ENCODE data around the gene UTP14A. TPM values are rescaled to one million over a fixed set of nuclear protein-coding genes. Genes with fewer than 3 reads are reported as not detected.
A peak's percentile ranks its signal among the peaks of the same experiment; 100 is the strongest.

UTP14A gene
- total and polyA plus RNA-seq, 2 donors (not counting 3 experiments of a cell fraction or from before 2014, with no cell fraction given): 6.5 to 27.7 TPM

- peaks cover 2 to 3% of the 10 kb centered on the region in 2 experiments for H3K36me3 ChIP-seq (ENCODE audit: control insufficient read depth in 2 of 2, extremely low read depth in 1 of 2, insufficient read depth in 2 of 2, low read length in 2 of 2)
- dilution Hi-C loops (cut with MboI; ENCODE audit: extremely low pct_ligation_motif_present, low sequenced_read_pairs) (no loop called here), intact Hi-C loops (cut with micrococcal nuclease) (loop anchor here (5.0 kb wide), 1 partner anchor 326 kb away; no protein-coding TSS in a partner anchor)
- ChIA-PET POLR2A (interaction anchor here (0.6 kb wide), 1 partner anchor 11 kb away, joined by 7 read pairs; no protein-coding TSS in a partner anchor), CTCF (interaction anchor here (1.1 kb wide), 1 partner anchor 8 kb away, joined by 3 read pairs; no protein-coding TSS in a partner anchor)
- H3K27ac ChIP-seq (ENCODE audit: insufficient read depth, low read depth, low read length): no peak overlapping the region
- no peak overlapping the region for H3K4me3 ChIP-seq (replicated peaks in 1 of 3; ENCODE audit: insufficient read depth in 1 of 3, low read depth in 1 of 3, low read length in 3 of 3)
- FAIRE-seq (no peak), DNase-seq (ENCODE audit: low read depth, low spot score) (no peak)
- H3K4me2 ChIP-seq (ENCODE audit: insufficient read depth, low read length): no peak overlapping the region
- H3K9me3 ChIP-seq (replicated peaks; ENCODE audit: control insufficient read depth, insufficient read depth, low read length): no peaks in the 10 kb centered on the region
- no peak overlapping the region for H2AFZ ChIP-seq (ENCODE audit: low read depth, low read length)
- H3K79me2 ChIP-seq (ENCODE audit: control insufficient read depth, insufficient read depth, low read length): no peaks in the 10 kb centered on the region
- H3K9me1 ChIP-seq (replicated peaks; ENCODE audit: control insufficient read depth, extremely low read depth, insufficient read depth, low read length): no peaks in the 10 kb centered on the region
- peaks cover 9 to 14% of the 10 kb centered on the region in 2 experiments for H3K27me3 ChIP-seq (ENCODE audit: control insufficient read depth in 2 of 2, insufficient read depth in 2 of 2, low read length in 2 of 2)
- H4K20me1 ChIP-seq (replicated peaks; ENCODE audit: control insufficient read depth, extremely low read depth, insufficient read depth, low read length): no peaks in the 10 kb centered on the region
- TF ChIP-seq JUN (IDR thresholded peaks at IDR 0.05; ENCODE audit: borderline replicate concordance, insufficient read depth, insufficient read length, low read depth): no peak
- peak; percentile 18 for TF ChIP-seq EZH2 (IDR thresholded peaks at IDR 0.05; ENCODE audit: borderline replicate concordance, low read depth, low read length, severe bottlenecking)
- no peak overlapping the region for H3K9ac ChIP-seq (replicated peaks; ENCODE audit: extremely low read depth, insufficient read depth, low read length)
- BruUV-seq (replicated peaks): no TSS peak
- peaks cover 6% of the 10 kb centered on the region for H3K4me1 ChIP-seq (ENCODE audit: control insufficient read depth, extremely low read depth, insufficient read depth, low read length)
These were observed 27.7 kb downstream of the UTP14A start for GRCh38 chrX:129933700-129934099.

GRCh38 chrX:129934461-129934860 lies 28.5 kb downstream of the UTP14A start:
- H3K9ac ChIP-seq (replicated peaks; ENCODE audit: extremely low read depth, insufficient read depth, low read length): no peak overlapping the region
- CTCF ChIA-PET: interaction anchor here (0.8 to 1.1 kb wide), 2 partner anchors 9 to 126 kb away, joined by 3 read pairs; no protein-coding TSS in a partner anchor
- intact Hi-C loops (cut with micrococcal nuclease) (loop anchor here (5.0 kb wide), 1 partner anchor 327 kb away; no protein-coding TSS in a partner anchor), dilution Hi-C loops (cut with MboI; ENCODE audit: extremely low pct_ligation_motif_present, low sequenced_read_pairs) (no loop called here)
- no peak for TF ChIP-seq GATA2 (IDR thresholded peaks at IDR 0.05; ENCODE audit: insufficient read depth, insufficient read length, low read depth, low read length)
- TF ChIP-seq CTCF (IDR thresholded peaks at IDR 0.05; ENCODE audit: extremely low read depth in 1 of 2, insufficient read depth in 1 of 2, low read depth in 1 of 2, low read length in 2 of 2): no peak
- TF ChIP-seq JUN (IDR thresholded peaks at IDR 0.05; ENCODE audit: borderline replicate concordance, insufficient read depth, insufficient read length, low read depth): no peak
- no peak for TF ChIP-seq POLR2A (IDR thresholded peaks at IDR 0.05; ENCODE audit: low read depth, low read length)
- TF ChIP-seq MYC (IDR thresholded peaks at IDR 0.05; ENCODE audit: low read depth, low read length): no peak
- TF ChIP-seq FOS (IDR thresholded peaks at IDR 0.05; ENCODE audit: borderline replicate concordance, insufficient read depth, low read length): no peak
- TF ChIP-seq MAX (IDR thresholded peaks at IDR 0.05; ENCODE audit: insufficient read depth, insufficient read length): no peak
- no peak for TF ChIP-seq EZH2 (IDR thresholded peaks at IDR 0.05; ENCODE audit: borderline replicate concordance, low read depth, low read length, severe bottlenecking)
- no peak for TF ChIP-seq POLR2AphosphoS5 (IDR thresholded peaks at IDR 0.05; ENCODE audit: insufficient read depth, low read depth, low read length)
- H3K4me2 ChIP-seq (ENCODE audit: insufficient read depth, low read length): no peak overlapping the region
- POLR2A ChIA-PET: no interaction called here
- no peak overlapping the region for H3K4me3 ChIP-seq (replicated peaks in 1 of 3; ENCODE audit: insufficient read depth in 1 of 3, low read depth in 1 of 3, low read length in 3 of 3)
- H3K9me3 ChIP-seq (replicated peaks; ENCODE audit: control insufficient read depth, insufficient read depth, low read length): no peaks in the 10 kb centered on the region
- peaks cover 0 to under 1% of the 10 kb centered on the region in 2 experiments for H3K36me3 ChIP-seq (ENCODE audit: control insufficient read depth in 2 of 2, extremely low read depth in 1 of 2, insufficient read depth in 2 of 2, low read length in 2 of 2)
- DNase-seq (ENCODE audit: low read depth, low spot score): no peak
- H3K27me3 ChIP-seq (ENCODE audit: control insufficient read depth in 2 of 2, insufficient read depth in 2 of 2, low read length in 2 of 2): peaks cover 10 to 14% of the 10 kb centered on the region in 2 experiments
- no TSS peak for BruUV-seq (replicated peaks)
- H3K27ac ChIP-seq (ENCODE audit: insufficient read depth, low read depth, low read length): no peak overlapping the region
- H3K4me1 ChIP-seq (ENCODE audit: control insufficient read depth, extremely low read depth, insufficient read depth, low read length): peaks cover 6% of the 10 kb centered on the region
- H3K79me2 ChIP-seq (ENCODE audit: control insufficient read depth, insufficient read depth, low read length): no peaks in the 10 kb centered on the region
- H3K9me1 ChIP-seq (replicated peaks; ENCODE audit: control insufficient read depth, extremely low read depth, insufficient read depth, low read length): no peaks in the 10 kb centered on the region
- H4K20me1 ChIP-seq (replicated peaks; ENCODE audit: control insufficient read depth, extremely low read depth, insufficient read depth, low read length): no peaks in the 10 kb centered on the region
- no peak overlapping the region for H2AFZ ChIP-seq (ENCODE audit: low read depth, low read length)
- peak; percentile 12 for FAIRE-seq

Measured in endothelial cell of umbilical vein (primary cell).